ENCODE data around the gene GNAO1.

GNAO1 gene

GRCh38 chr16:56300891-56301850 lies 109.9 kb downstream of the GNAO1 start:
- Histone ChIP-seq H3K9me3 (ENCODE audit: control insufficient read depth, low read length) (no peaks in the 10 kb centered on the region), H3K4me1 (ENCODE audit: control insufficient read depth, insufficient read depth, low read length) (no peaks in the 10 kb centered on the region), H3K27me3 (ENCODE audit: control insufficient read depth, insufficient read depth, low read length) (no peaks in the 10 kb centered on the region), H3K9ac (ENCODE audit: low read length) (no peak overlapping the region), H3K4me3 (ENCODE audit: low read length) (no peak overlapping the region), H3K36me3 (ENCODE audit: control insufficient read depth, insufficient read depth, low read length) (no peaks in the 10 kb centered on the region)

GRCh38 chr16:56302506-56302905 lies 111.2 kb downstream of the GNAO1 start:
- Histone ChIP-seq H3K36me3 (ENCODE audit: control insufficient read depth, insufficient read depth, low read length) (no peaks in the 10 kb centered on the region), H3K27me3 (ENCODE audit: control insufficient read depth, insufficient read depth, low read length) (no peaks in the 10 kb centered on the region), H3K9me3 (ENCODE audit: control insufficient read depth, low read length) (no peaks in the 10 kb centered on the region), H3K4me1 (ENCODE audit: control insufficient read depth, insufficient read depth, low read length) (no peaks in the 10 kb centered on the region), H3K4me3 (ENCODE audit: low read length) (no peak overlapping the region), H3K9ac (ENCODE audit: low read length) (no peak overlapping the region)

- Histone ChIP-seq H3K36me3 (ENCODE audit: control insufficient read depth, insufficient read depth, low read length) (no peaks in the 10 kb centered on the region), H3K4me1 (ENCODE audit: control insufficient read depth, insufficient read depth, low read length) (no peaks in the 10 kb centered on the region), H3K27me3 (ENCODE audit: control insufficient read depth, insufficient read depth, low read length) (no peaks in the 10 kb centered on the region), H3K4me3 (ENCODE audit: low read length) (no peak overlapping the region), H3K9ac (ENCODE audit: low read length) (no peak overlapping the region), H3K9me3 (ENCODE audit: control insufficient read depth, low read length) (no peaks in the 10 kb centered on the region)
These were observed 111.9 kb downstream of the GNAO1 start for GRCh38 chr16:56303066-56303715.

GRCh38 chr16:56303880-56304279 lies 112.6 kb downstream of the GNAO1 start:
- H3K4me3 ChIP-seq (ENCODE audit: low read length) = no peak overlapping the region
- H3K4me1 ChIP-seq (ENCODE audit: control insufficient read depth, insufficient read depth, low read length) = no peaks in the 10 kb centered on the region
- no peak overlapping the region for H3K9ac ChIP-seq (ENCODE audit: low read length)
- no peaks in the 10 kb centered on the region for H3K36me3 ChIP-seq (ENCODE audit: control insufficient read depth, insufficient read depth, low read length)
- no peaks in the 10 kb centered on the region for H3K9me3 ChIP-seq (ENCODE audit: control insufficient read depth, low read length)
- no peaks in the 10 kb centered on the region for H3K27me3 ChIP-seq (ENCODE audit: control insufficient read depth, insufficient read depth, low read length)

GRCh38 chr16:56305956-56306565 lies 114.8 kb downstream of the GNAO1 start:
- no peaks in the 10 kb centered on the region for H3K36me3 ChIP-seq (ENCODE audit: control insufficient read depth, insufficient read depth, low read length)
- H3K27me3 ChIP-seq (ENCODE audit: control insufficient read depth, insufficient read depth, low read length) = no peaks in the 10 kb centered on the region
- H3K4me3 ChIP-seq (ENCODE audit: low read length) = no peak overlapping the region
- H3K9ac ChIP-seq (ENCODE audit: low read length) = no peak overlapping the region
- no peaks in the 10 kb centered on the region for H3K9me3 ChIP-seq (ENCODE audit: control insufficient read depth, low read length)
- no peaks in the 10 kb centered on the region for H3K4me1 ChIP-seq (ENCODE audit: control insufficient read depth, insufficient read depth, low read length)

GRCh38 chr16:56306690-56307533 lies 115.6 kb downstream of the GNAO1 start:
- H3K9ac ChIP-seq (ENCODE audit: low read length) = no peak overlapping the region

GRCh38 chr16:56307534-56307873 lies 116.2 kb downstream of the GNAO1 start:
- Histone ChIP-seq H3K4me1 (ENCODE audit: control insufficient read depth, insufficient read depth, low read length) (no peaks in the 10 kb centered on the region), H3K9ac (ENCODE audit: low read length) (no peak overlapping the region)

More at GRCh38 chr16:56306690-56307533, 115.6 kb downstream of the GNAO1 start:
- H3K36me3 ChIP-seq (ENCODE audit: control insufficient read depth, insufficient read depth, low read length) = no peaks in the 10 kb centered on the region
- no peaks in the 10 kb centered on the region for H3K27me3 ChIP-seq (ENCODE audit: control insufficient read depth, insufficient read depth, low read length)
- no peaks in the 10 kb centered on the region for H3K4me1 ChIP-seq (ENCODE audit: control insufficient read depth, insufficient read depth, low read length)
- no peak overlapping the region for H3K4me3 ChIP-seq (ENCODE audit: low read length)
- H3K9me3 ChIP-seq (ENCODE audit: control insufficient read depth, low read length) = no peaks in the 10 kb centered on the region

GRCh38 chr16:56309008-56309407 lies 117.7 kb downstream of the GNAO1 start:
- H3K27me3 ChIP-seq (ENCODE audit: control insufficient read depth, insufficient read depth, low read length) = no peaks in the 10 kb centered on the region
- no peak overlapping the region for H3K9ac ChIP-seq (ENCODE audit: low read length)
- H3K4me1 ChIP-seq (ENCODE audit: control insufficient read depth, insufficient read depth, low read length) = no peaks in the 10 kb centered on the region
- no peaks in the 10 kb centered on the region for H3K9me3 ChIP-seq (ENCODE audit: control insufficient read depth, low read length)
- no peak overlapping the region for H3K4me3 ChIP-seq (ENCODE audit: low read length)
- H3K36me3 ChIP-seq (ENCODE audit: control insufficient read depth, insufficient read depth, low read length) = no peaks in the 10 kb centered on the region

More at GRCh38 chr16:56307534-56307873, 116.2 kb downstream of the GNAO1 start:
- H3K9me3 ChIP-seq (ENCODE audit: control insufficient read depth, low read length) = no peaks in the 10 kb centered on the region
- no peaks in the 10 kb centered on the region for H3K36me3 ChIP-seq (ENCODE audit: control insufficient read depth, insufficient read depth, low read length)
- H3K4me3 ChIP-seq (ENCODE audit: low read length) = no peak overlapping the region
- H3K27me3 ChIP-seq (ENCODE audit: control insufficient read depth, insufficient read depth, low read length) = no peaks in the 10 kb centered on the region

- Histone ChIP-seq H3K9ac (ENCODE audit: low read length) (no peak overlapping the region), H3K9me3 (ENCODE audit: control insufficient read depth, low read length) (no peaks in the 10 kb centered on the region), H3K4me1 (ENCODE audit: control insufficient read depth, insufficient read depth, low read length) (no peaks in the 10 kb centered on the region), H3K4me3 (ENCODE audit: low read length) (no peak overlapping the region), H3K27me3 (ENCODE audit: control insufficient read depth, insufficient read depth, low read length) (no peaks in the 10 kb centered on the region), H3K36me3 (ENCODE audit: control insufficient read depth, insufficient read depth, low read length) (no peaks in the 10 kb centered on the region)
These were observed 119.4 kb downstream of the GNAO1 start for GRCh38 chr16:56310690-56311089.

GRCh38 chr16:56311208-56312027 lies 120.1 kb downstream of the GNAO1 start:
- H3K4me3 ChIP-seq (ENCODE audit: low read length) = no peak overlapping the region
- no peaks in the 10 kb centered on the region for H3K36me3 ChIP-seq (ENCODE audit: control insufficient read depth, insufficient read depth, low read length)
- no peaks in the 10 kb centered on the region for H3K9me3 ChIP-seq (ENCODE audit: control insufficient read depth, low read length)
- H3K9ac ChIP-seq (ENCODE audit: low read length) = no peak overlapping the region
- no peaks in the 10 kb centered on the region for H3K27me3 ChIP-seq (ENCODE audit: control insufficient read depth, insufficient read depth, low read length)
- H3K4me1 ChIP-seq (ENCODE audit: control insufficient read depth, insufficient read depth, low read length) = no peaks in the 10 kb centered on the region

GRCh38 chr16:56312028-56312300 lies 120.7 kb downstream of the GNAO1 start:
- no peaks in the 10 kb centered on the region for H3K4me1 ChIP-seq (ENCODE audit: control insufficient read depth, insufficient read depth, low read length)
- no peak overlapping the region for H3K9ac ChIP-seq (ENCODE audit: low read length)
- H3K4me3 ChIP-seq (ENCODE audit: low read length) = no peak overlapping the region
- H3K9me3 ChIP-seq (ENCODE audit: control insufficient read depth, low read length) = no peaks in the 10 kb centered on the region
- no peaks in the 10 kb centered on the region for H3K36me3 ChIP-seq (ENCODE audit: control insufficient read depth, insufficient read depth, low read length)
- H3K27me3 ChIP-seq (ENCODE audit: control insufficient read depth, insufficient read depth, low read length) = no peaks in the 10 kb centered on the region
